OCI-M2 (cell line): ENCODE results near the gene F7.
"Not testable (repeated sequence)": the region's sequence is repeated elsewhere in the genome, so short reads cannot be mapped to it uniquely, and the experiment has no call there.

Experiments
- DNase-seq: peaks from one replicate; lab custom pipeline; 2025; ENCODE audit not compliant: unreplicated experiment; lab: John Stamatoyannopoulos, UW

The F7 gene

GRCh38 chr13:113098162-113098732 lies 7.3 kb upstream of the F7 start:
- DNase-seq: no peak

GRCh38 chr13:113099142-113099541 lies 6.4 kb upstream of the F7 start:
- DNase-seq: no peak

- DNase-seq: not testable (repeated sequence)
Measured at GRCh38 chr13:113102302-113102701, 3.3 kb upstream of the F7 start.

- DNase-seq: no peak
Measured at GRCh38 chr13:113102727-113103126, 2.9 kb upstream of the F7 start.

- no peak for DNase-seq
Measured at GRCh38 chr13:113103646-113104045, 1.9 kb upstream of the F7 start.

GRCh38 chr13:113105921-113106452 lies 396 bp downstream of the F7 start:
- no peak for DNase-seq

- DNase-seq: no peak
Measured at GRCh38 chr13:113106711-113107351, 1.2 kb downstream of the F7 start.

- DNase-seq: not testable (repeated sequence)
Measured at GRCh38 chr13:113108521-113108920, 2.9 kb downstream of the F7 start.

GRCh38 chr13:113109151-113110047 lies 3.8 kb downstream of the F7 start:
- no peak for DNase-seq

- DNase-seq: no peak
Measured at GRCh38 chr13:113110048-113110851, 4.7 kb downstream of the F7 start.

GRCh38 chr13:113110852-113111315 lies 5.3 kb downstream of the F7 start:
- DNase-seq: no peak

GRCh38 chr13:113111821-113112220 lies 6.2 kb downstream of the F7 start:
- DNase-seq: not testable (repeated sequence)

GRCh38 chr13:113112475-113112874 lies 6.9 kb downstream of the F7 start:
- not testable (repeated sequence) for DNase-seq

- no peak for DNase-seq
Measured at GRCh38 chr13:113112893-113113845, 7.6 kb downstream of the F7 start.

GRCh38 chr13:113113846-113114271 lies 8.3 kb downstream of the F7 start:
- DNase-seq: no peak

GRCh38 chr13:113114511-113115362 lies 9.1 kb downstream of the F7 start:
- no peak for DNase-seq

GRCh38 chr13:113115363-113116205 lies 10.0 kb downstream of the F7 start:
- no peak for DNase-seq
